H9 (cell line): ENCODE measurements around the gene TACC2. TPM values are rescaled to one million over a fixed set of nuclear protein-coding genes. Genes with fewer than 3 reads are reported as not detected.

Experiments
- DNase-seq: peaks from one replicate; pipeline ENCODE4 v3.0.0-alpha.2; 2017
- H2AFZ ChIP-seq: one replicate; pipeline ENCODE4 v1.6.1; 2013; ENCODE audit warnings: mild to moderate bottlenecking, low read length, control low read depth, moderate library complexity
- H2AK5ac ChIP-seq: 2 replicates; pipeline ENCODE4 v1.6.1; 2013; ENCODE audit warnings: low read length, control low read depth, mixed read lengths; ENCODE audit not compliant: insufficient read length
- H2BK120ac ChIP-seq: one replicate; pipeline ENCODE4 v1.6.1; 2013; ENCODE audit warnings: low read depth, mild to moderate bottlenecking, low read length, control low read depth, inconsistent platforms; ENCODE audit not compliant: poor library complexity, severe bottlenecking
- H2BK12ac ChIP-seq: 2 replicates; pipeline ENCODE4 v1.6.1; 2013; ENCODE audit warnings: low read length, control low read depth, mixed read lengths, low read depth; ENCODE audit not compliant: insufficient read length
- H2BK15ac ChIP-seq: 2 replicates; pipeline ENCODE4 v1.6.1; 2013; ENCODE audit warnings: low read depth, low read length, control low read depth
- H2BK20ac ChIP-seq: one replicate; pipeline ENCODE4 v1.6.1; 2013; ENCODE audit warnings: low read depth, mild to moderate bottlenecking, low read length, control low read depth, inconsistent platforms; ENCODE audit not compliant: poor library complexity, severe bottlenecking
- H2BK5ac ChIP-seq: 2 replicates; pipeline ENCODE4 v1.6.1; 2013; ENCODE audit warnings: low read length, control low read depth, mixed read lengths; ENCODE audit not compliant: insufficient read length
- H3K14ac ChIP-seq: 2 replicates; pipeline ENCODE4 v1.6.1; 2013; ENCODE audit warnings: low read length, control low read depth; ENCODE audit not compliant: insufficient read depth
- H3K18ac ChIP-seq: 2 replicates; pipeline ENCODE4 v1.6.1; 2013; ENCODE audit warnings: low read depth, mild to moderate bottlenecking, mixed read lengths, low read length, control low read depth; ENCODE audit not compliant: insufficient read length
- H3K23ac ChIP-seq: 2 replicates; pipeline ENCODE4 v1.6.1; 2013; ENCODE audit warnings: low read length, control low read depth, mixed read lengths, low read depth; ENCODE audit not compliant: insufficient read length
- H3K23me2 ChIP-seq: 2 replicates; pipeline ENCODE4 v1.6.1; 2013; ENCODE audit warnings: low read depth, mild to moderate bottlenecking, mixed read lengths, low read length, control low read depth; ENCODE audit not compliant: insufficient read length, poor library complexity, severe bottlenecking
- H3K27ac ChIP-seq: 2 replicates; pipeline ENCODE4 v1.5.1; 2013; ENCODE audit warnings: low read length, control low read depth, mixed read lengths, low read depth; ENCODE audit not compliant: insufficient read length
- H3K27me3 ChIP-seq: 2 replicates; pipeline ENCODE4 v1.6.1; 2013; ENCODE audit warnings: low read length, control low read depth, inconsistent platforms; ENCODE audit not compliant: insufficient read depth
- H3K4ac ChIP-seq: 2 replicates; pipeline ENCODE4 v1.6.1; 2013; ENCODE audit warnings: low read depth, mild to moderate bottlenecking, control low read depth, inconsistent platforms, low read length, moderate library complexity
- H3K4me1 ChIP-seq: 2 replicates; pipeline ENCODE4 v1.6.1; 2013; ENCODE audit warnings: low read length, control low read depth, inconsistent platforms; ENCODE audit not compliant: insufficient read depth
- H3K4me2 ChIP-seq: 2 replicates; pipeline ENCODE4 v1.6.1; 2013; ENCODE audit warnings: low read length, control low read depth, mixed read lengths; ENCODE audit not compliant: insufficient read length, insufficient read depth
- H3K56ac ChIP-seq: 2 replicates; pipeline ENCODE4 v1.6.1; 2013; ENCODE audit warnings: low read depth, mild to moderate bottlenecking, mixed read lengths, low read length, control low read depth; ENCODE audit not compliant: insufficient read length
- H3K79me1 ChIP-seq: 2 replicates; pipeline ENCODE4 v1.6.1; 2013; ENCODE audit warnings: low read depth, mild to moderate bottlenecking, moderate library complexity, low read length, control low read depth, inconsistent platforms; ENCODE audit not compliant: insufficient read depth, poor library complexity, severe bottlenecking
- H3K79me2 ChIP-seq: 2 replicates; pipeline ENCODE4 v1.6.1; 2013; ENCODE audit warnings: low read length, control low read depth, inconsistent platforms; ENCODE audit not compliant: insufficient read depth
- H3K9ac ChIP-seq: 2 replicates; pipeline ENCODE4 v1.6.1; 2013; ENCODE audit warnings: low read length, control low read depth, mixed read lengths; ENCODE audit not compliant: insufficient read length; ENCODE audit errors: extremely low read depth
- H3K9me3 ChIP-seq: one replicate; pipeline ENCODE4 v1.6.1; 2013; ENCODE audit warnings: low read depth, low read length, inconsistent platforms; ENCODE audit not compliant: control insufficient read depth
- H3T11ph ChIP-seq: one replicate; pipeline ENCODE4 v1.6.1; 2013; ENCODE audit warnings: mild to moderate bottlenecking, low read length, control low read depth, inconsistent platforms
- H4K20me1 ChIP-seq: one replicate; pipeline ENCODE4 v1.6.1; 2013; ENCODE audit not compliant: control insufficient read depth, insufficient read length, insufficient read depth
- H4K5ac ChIP-seq: 2 replicates; pipeline ENCODE4 v1.6.1; 2013; ENCODE audit warnings: low read depth, mild to moderate bottlenecking, mixed read lengths, low read length, control low read depth; ENCODE audit not compliant: insufficient read length
- H4K8ac ChIP-seq: replicated peaks from 2 replicates; pipeline ENCODE4 v1.6.1; 2013; ENCODE audit warnings: low read length, control low read depth, mixed read lengths, low read depth; ENCODE audit not compliant: insufficient read length
- H4K91ac ChIP-seq: 2 replicates; pipeline ENCODE4 v1.6.1; 2013; ENCODE audit warnings: low read depth, mild to moderate bottlenecking, moderate library complexity, mixed read lengths, low read length, control low read depth; ENCODE audit not compliant: insufficient read length
- H3K27ac Mint-ChIP-seq, 3 experiments: 2 replicates in 2 of 3; 3 replicates in 1 of 3; pipeline ENCODE4 v1.8.0; 2020 to 2021; ENCODE audit warnings: mixed read lengths in 3 of 3, mild to moderate bottlenecking in 1 of 3, moderate library complexity in 1 of 3
- H3K27me3 Mint-ChIP-seq: 2 replicates; pipeline ENCODE4 v1.8.0; 2021; ENCODE audit warnings: low read depth, mild to moderate bottlenecking, moderate library complexity, mixed read lengths
- H3K36me3 Mint-ChIP-seq, 3 experiments: 2 replicates in 2 of 3; 3 replicates in 1 of 3; pipeline ENCODE4 v1.8.0; 2020 to 2021; ENCODE audit warnings: low read depth in 3 of 3, mixed read lengths in 3 of 3; ENCODE audit not compliant: insufficient read depth in 1 of 3
- H3K4me1 Mint-ChIP-seq, 2 experiments: 2 replicates each; pipeline ENCODE4 v1.8.0; 2020; ENCODE audit warnings: mixed read lengths in 2 of 2
- H3K4me3 Mint-ChIP-seq, 2 experiments: 2 replicates in 1 of 2; 3 replicates in 1 of 2; pipeline ENCODE4 v1.8.0; 2020 to 2021; ENCODE audit warnings: mild to moderate bottlenecking in 2 of 2, mixed read lengths in 2 of 2, moderate library complexity in 1 of 2
- H3K9me3 Mint-ChIP-seq, 2 experiments: 2 replicates in 1 of 2; 3 replicates in 1 of 2; pipeline ENCODE4 v1.8.0; 2020; ENCODE audit warnings: mild to moderate bottlenecking in 2 of 2, mixed read lengths in 2 of 2, moderate library complexity in 1 of 2
- WGBS: extraction: QIAGEN DNeasy Blood & Tissue Kit; methylation state at CpG from one replicate; pipeline ENCODE4 v1.1.7; 2013; ENCODE audit warnings: missing lambda C conversion rate, low lambda C conversion rate, mixed read lengths; ENCODE audit not compliant: insufficient read length; ENCODE audit errors: extremely low coverage; 5-methylcytosine and 5-hydroxymethylcytosine counted together
- total RNA-seq: library from RNA; stranded (reverse); gene quantifications from 2 replicates; pipeline ENCODE4 v1.2.1, GENCODE V29; 2021
- TF ChIP-seq, protein P1 (sequence below): fragments of 200-600 bp; sonication (generic); conservative IDR thresholded peaks from 3 replicates; pipeline ENCODE4 v1.8.0; 2021; ENCODE audit warnings: antibody characterized with exemption, mild to moderate bottlenecking

Gene TACC2
- total RNA-seq, 1 experiment from 2014 or later = 58.1 TPM

DNA sequence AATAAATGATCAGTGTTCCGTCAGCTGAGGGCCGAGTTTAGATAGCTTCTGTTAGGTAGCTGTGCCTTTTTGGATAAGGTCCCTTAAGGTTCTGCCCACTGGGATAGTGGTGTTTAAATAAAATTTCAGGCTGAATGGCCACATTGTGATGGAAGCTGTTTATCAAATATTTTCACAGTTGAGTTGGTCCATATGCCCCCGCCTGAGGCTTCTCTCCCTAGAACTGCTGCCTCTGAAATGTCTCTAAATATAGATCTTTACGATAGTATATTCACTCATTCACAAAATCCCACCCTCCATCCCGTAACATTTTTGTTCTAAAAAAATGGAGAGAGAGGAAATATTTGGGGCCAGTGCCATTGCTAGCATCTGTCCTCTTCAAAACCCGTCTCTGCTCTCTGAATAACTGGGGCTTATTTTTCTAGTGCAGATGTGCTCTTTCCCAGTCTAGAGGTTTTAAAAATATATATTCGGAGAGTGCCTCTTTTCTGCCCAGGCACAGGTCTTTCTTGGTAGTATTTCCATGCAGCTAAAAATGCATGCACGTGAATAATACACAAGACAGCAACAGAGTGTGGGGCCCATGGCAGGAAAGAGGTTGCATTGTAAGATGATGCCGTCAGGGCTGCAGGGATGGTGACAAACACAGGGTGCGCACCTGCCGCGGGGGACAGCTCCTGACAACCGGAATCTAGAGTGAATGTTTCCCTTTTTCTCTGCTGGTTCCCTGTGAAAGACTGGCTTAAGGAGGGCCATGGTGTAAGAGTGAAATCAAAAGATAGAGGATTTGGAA, 176.7 kb downstream of the TACC2 start:
- peak overlapping the region; percentile 87 to 89 for H3K4me3 Mint-ChIP-seq
- peaks cover 11% of the 10 kb centered on the region; the same call in 1 of the 2 replicates for H3K4me1 ChIP-seq
- WGBS = no CpG with 5 or more reads among the region's 13 CpGs
- peaks cover 0 to 17% (median 15%) of the 10 kb centered on the region in 3 experiments; a peak in 6 of 7 replicates for H3K36me3 Mint-ChIP-seq
- no peak overlapping the region for H2BK12ac ChIP-seq
- no peak overlapping the region for H4K8ac ChIP-seq
- H3K23ac ChIP-seq = no peak overlapping the region
- H3K14ac ChIP-seq = no peak overlapping the region
- peak overlapping the region; percentile 97 for H3K4me2 ChIP-seq
- H3K79me1 ChIP-seq = no peaks in the 10 kb centered on the region
- TF ChIP-seq, protein P1, sequence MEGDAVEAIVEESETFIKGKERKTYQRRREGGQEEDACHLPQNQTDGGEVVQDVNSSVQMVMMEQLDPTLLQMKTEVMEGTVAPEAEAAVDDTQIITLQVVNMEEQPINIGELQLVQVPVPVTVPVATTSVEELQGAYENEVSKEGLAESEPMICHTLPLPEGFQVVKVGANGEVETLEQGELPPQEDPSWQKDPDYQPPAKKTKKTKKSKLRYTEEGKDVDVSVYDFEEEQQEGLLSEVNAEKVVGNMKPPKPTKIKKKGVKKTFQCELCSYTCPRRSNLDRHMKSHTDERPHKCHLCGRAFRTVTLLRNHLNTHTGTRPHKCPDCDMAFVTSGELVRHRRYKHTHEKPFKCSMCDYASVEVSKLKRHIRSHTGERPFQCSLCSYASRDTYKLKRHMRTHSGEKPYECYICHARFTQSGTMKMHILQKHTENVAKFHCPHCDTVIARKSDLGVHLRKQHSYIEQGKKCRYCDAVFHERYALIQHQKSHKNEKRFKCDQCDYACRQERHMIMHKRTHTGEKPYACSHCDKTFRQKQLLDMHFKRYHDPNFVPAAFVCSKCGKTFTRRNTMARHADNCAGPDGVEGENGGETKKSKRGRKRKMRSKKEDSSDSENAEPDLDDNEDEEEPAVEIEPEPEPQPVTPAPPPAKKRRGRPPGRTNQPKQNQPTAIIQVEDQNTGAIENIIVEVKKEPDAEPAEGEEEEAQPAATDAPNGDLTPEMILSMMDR = no peak
- H2AK5ac ChIP-seq = no peak overlapping the region
- H2AFZ ChIP-seq = no peak overlapping the region
- no peak overlapping the region for H4K5ac ChIP-seq
- H3T11ph ChIP-seq = no peak overlapping the region
- peaks cover 16% of the 10 kb centered on the region for H3K23me2 ChIP-seq
- no peak overlapping the region for H3K56ac ChIP-seq
- H2BK20ac ChIP-seq = no peak overlapping the region
- H3K4ac ChIP-seq = no peak overlapping the region
- no peak overlapping the region for H3K9ac ChIP-seq
- H4K91ac ChIP-seq = no peak overlapping the region
- H3K9me3 ChIP-seq = no peaks in the 10 kb centered on the region
- H3K4me1 Mint-ChIP-seq = peaks cover 69 to 71% of the 10 kb centered on the region in 2 experiments
- no peak overlapping the region; a peak in 1 of 7 replicates for H3K27ac Mint-ChIP-seq
- no peak for DNase-seq
- no peak overlapping the region for H2BK120ac ChIP-seq
- H3K79me2 ChIP-seq = peaks cover 25% of the 10 kb centered on the region; the same call in 1 of the 2 replicates
- no peaks in the 10 kb centered on the region for H4K20me1 ChIP-seq
- no peak overlapping the region for H3K18ac ChIP-seq
- no peak overlapping the region for H2BK15ac ChIP-seq
- H3K27ac ChIP-seq = no peak overlapping the region
- H3K27me3 ChIP-seq = no peaks in the 10 kb centered on the region; the same call in 1 of the 2 replicates
- no peak overlapping the region for H2BK5ac ChIP-seq
- H3K27me3 Mint-ChIP-seq = peaks cover 9% of the 10 kb centered on the region
- no peaks in the 10 kb centered on the region; a peak in 2 of 5 replicates for H3K9me3 Mint-ChIP-seq
